OCI-LY7 (cell line): ENCODE results near the gene NCBP2. TPM values are rescaled to one million over a fixed set of nuclear protein-coding genes. Genes with fewer than 3 reads are reported as not detected.
A peak's percentile ranks its signal among the peaks of the same experiment; 100 is the strongest.
"Not testable (repeated sequence)": the region's sequence is repeated elsewhere in the genome, so short reads cannot be mapped to it uniquely, and the experiment has no call there.

Experiments used
- BruUV-seq: library from RNA; stranded (reverse); fragments of 400-500 nt; replicated peaks from 2 replicates; lab custom pipeline; 2021; lab: Mats Ljungman, UMichigan
- CTCF ChIA-PET: fragments of 300-600 bp; sonication (Branson Sonifier 250); formaldehyde crosslinking; loops from one replicate; lab custom pipeline; 2022; ENCODE audit warnings: antibody characterized with exemption; ENCODE audit not compliant: unreplicated experiment; lab: Charles Lee
- POLR2A ChIA-PET: fragments of 300-600 bp; sonication (Branson Sonifier 250); formaldehyde crosslinking; loops from one replicate; lab custom pipeline; 2022; ENCODE audit warnings: antibody characterized with exemption; lab: Charles Lee
- DNase-seq: peaks from one replicate; pipeline ENCODE4 v3.0.0-alpha.2; 2015; ENCODE audit warnings: low spot score
- H2AFZ ChIP-seq: fragments of 200-600 bp; sonication (generic), shearing (Covaris generic); 2 replicates; pipeline ENCODE4 v1.6.1; 2014; ENCODE audit warnings: mild to moderate bottlenecking, antibody characterized with exemption, low read length, moderate library complexity
- H3K27ac ChIP-seq: fragments of 200-600 bp; sonication (generic); 2 replicates; pipeline ENCODE4 v1.5.1; 2014; ENCODE audit warnings: mixed run types, low read depth, mild to moderate bottlenecking, moderate library complexity, low read length, inconsistent platforms; ENCODE audit not compliant: poor library complexity, severe bottlenecking
- H3K36me3 ChIP-seq: fragments of 200-600 bp; sonication (generic); 2 replicates; pipeline ENCODE4 v1.6.1; 2014; ENCODE audit warnings: mild to moderate bottlenecking, antibody characterized with exemption, low read length, moderate library complexity, mixed read lengths; ENCODE audit not compliant: insufficient read depth
- H3K4me1 ChIP-seq: fragments of 200-600 bp; sonication (generic); 2 replicates; pipeline ENCODE4 v1.5.1; 2014; ENCODE audit warnings: mild to moderate bottlenecking, low read length; ENCODE audit not compliant: insufficient read depth, poor library complexity, severe bottlenecking
- H3K4me2 ChIP-seq: fragments of 200-600 bp; sonication (generic); 2 replicates; pipeline ENCODE4 v1.6.1; 2014; ENCODE audit warnings: mild to moderate bottlenecking, low read length
- H3K4me3 ChIP-seq: fragments of 200-600 bp; sonication (generic); 2 replicates; pipeline ENCODE4 v1.5.1; 2014; ENCODE audit warnings: mild to moderate bottlenecking, low read depth, low read length; ENCODE audit not compliant: poor library complexity, severe bottlenecking
- H3K79me2 ChIP-seq: fragments of 200-600 bp; sonication (generic); 2 replicates; pipeline ENCODE4 v1.6.1; 2016; ENCODE audit warnings: low read depth, mild to moderate bottlenecking, low read length, moderate library complexity, mixed read lengths; ENCODE audit not compliant: insufficient read depth
- H3K9me2 ChIP-seq: fragments of 200-600 bp; sonication (generic); 2 replicates; pipeline ENCODE4 v1.6.1; 2016; ENCODE audit warnings: mild to moderate bottlenecking, low read length, mixed read lengths; ENCODE audit not compliant: insufficient read depth
- H3K9me3 ChIP-seq: fragments of 200-600 bp; sonication (generic); 2 replicates; pipeline ENCODE4 v1.6.1; 2014; ENCODE audit warnings: mild to moderate bottlenecking, mixed run types, low read length, mixed read lengths
- H4K20me1 ChIP-seq: fragments of 200-600 bp; sonication (generic); 2 replicates; pipeline ENCODE4 v1.6.1; 2014; ENCODE audit warnings: mild to moderate bottlenecking, antibody characterized with exemption, low read length, moderate library complexity, mixed read lengths; ENCODE audit not compliant: insufficient read depth
- EZH2phosphoT487 ChIP-seq: fragments of 200-600 bp; sonication (generic); IDR thresholded peaks from 2 replicates; pipeline ENCODE4 v1.6.1; 2018; ENCODE audit warnings: low read depth, borderline replicate concordance, mild to moderate bottlenecking, mixed run types, antibody characterized with exemption, low read length, moderate library complexity, mixed read lengths
- intact Hi-C: fragments of 100-400 bp; cut with micrococcal nuclease; formaldehyde crosslinking; loops from one replicate; pipeline ENCODE4 v1.10.0; 2022; ENCODE audit not compliant: unreplicated experiment
- total RNA-seq, 2 experiments: library from RNA; depleted of rRNA in 1 of 2; stranded (reverse); fragments of >200 nt in 1 of 2; shearing (Covaris generic) in 1 of 2; gene quantifications; 2 replicates each; pipeline ENCODE4 v1.2.3, GENCODE V29; 2014 to 2022
- TF ChIP-seq, protein P1 (sequence below): fragments of 200-600 bp; sonication (generic); conservative IDR thresholded peaks from 2 replicates; pipeline ENCODE4 v1.5.1; 2014; ENCODE audit warnings: mild to moderate bottlenecking, antibody characterized with exemption, low read length, moderate library complexity, mixed read lengths

NCBP2 gene
- total RNA-seq, 2 experiments from 2014 or later = 46.4 to 73.6 TPM

DNA sequence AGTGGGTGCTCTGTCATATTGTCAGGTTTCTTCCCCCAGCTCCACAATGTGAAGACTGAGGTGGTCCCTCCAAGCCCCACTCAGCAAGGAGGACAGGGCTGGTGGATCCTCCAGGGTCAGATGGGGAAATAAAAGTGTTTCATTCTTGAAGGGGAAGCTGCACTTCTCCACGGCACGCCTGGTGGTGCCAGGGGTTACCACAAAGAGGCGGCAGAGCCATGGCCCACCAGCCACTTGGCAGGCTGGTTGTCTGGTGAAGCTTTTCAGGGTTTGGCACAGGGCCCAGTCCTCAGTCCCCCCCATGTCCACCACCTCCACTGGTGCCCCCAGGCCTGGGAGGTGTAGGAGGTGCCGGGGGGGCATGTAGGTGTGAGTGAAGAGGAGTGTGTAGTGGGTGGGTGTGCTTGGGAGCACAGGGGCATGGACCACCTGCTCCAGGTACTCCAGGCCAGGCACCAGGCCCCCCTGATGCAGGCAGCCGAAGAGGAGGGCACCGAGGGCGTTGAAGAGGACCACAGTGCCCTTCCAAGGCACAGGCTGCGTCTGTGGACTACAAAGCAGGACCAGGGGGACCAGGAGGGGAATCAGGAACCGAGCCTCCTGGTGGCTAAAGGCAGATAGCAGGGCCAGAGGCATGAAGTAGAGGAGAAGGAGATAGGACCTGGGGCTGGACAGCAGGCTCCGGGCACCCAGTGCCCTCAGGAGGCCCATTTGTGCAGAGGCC lies 5.0 kb upstream of the NCBP2 start:
- BruUV-seq = no TSS peak
- peaks cover 18% of the 10 kb centered on the region for H3K79me2 ChIP-seq
- peaks cover 5% of the 10 kb centered on the region for H3K4me1 ChIP-seq
- H4K20me1 ChIP-seq = no peaks in the 10 kb centered on the region; the same call in none of the 2 replicates
- intact Hi-C loops = loop anchor here (10.0 kb wide), 1 partner anchor 1042 kb away; the partner anchor contains the start of gene TNK2
- no peaks in the 10 kb centered on the region for H3K9me3 ChIP-seq
- H3K4me3 ChIP-seq = no peak overlapping the region
- no peak for DNase-seq
- no peak overlapping the region for H3K27ac ChIP-seq
- CTCF ChIA-PET = no interaction called here
- H2AFZ ChIP-seq = no peak overlapping the region
- H3K36me3 ChIP-seq = peaks cover 16% of the 10 kb centered on the region
- POLR2A ChIA-PET = no interaction called here
- TF ChIP-seq EZH2phosphoT487 = no peak
- TF ChIP-seq, protein P1, sequence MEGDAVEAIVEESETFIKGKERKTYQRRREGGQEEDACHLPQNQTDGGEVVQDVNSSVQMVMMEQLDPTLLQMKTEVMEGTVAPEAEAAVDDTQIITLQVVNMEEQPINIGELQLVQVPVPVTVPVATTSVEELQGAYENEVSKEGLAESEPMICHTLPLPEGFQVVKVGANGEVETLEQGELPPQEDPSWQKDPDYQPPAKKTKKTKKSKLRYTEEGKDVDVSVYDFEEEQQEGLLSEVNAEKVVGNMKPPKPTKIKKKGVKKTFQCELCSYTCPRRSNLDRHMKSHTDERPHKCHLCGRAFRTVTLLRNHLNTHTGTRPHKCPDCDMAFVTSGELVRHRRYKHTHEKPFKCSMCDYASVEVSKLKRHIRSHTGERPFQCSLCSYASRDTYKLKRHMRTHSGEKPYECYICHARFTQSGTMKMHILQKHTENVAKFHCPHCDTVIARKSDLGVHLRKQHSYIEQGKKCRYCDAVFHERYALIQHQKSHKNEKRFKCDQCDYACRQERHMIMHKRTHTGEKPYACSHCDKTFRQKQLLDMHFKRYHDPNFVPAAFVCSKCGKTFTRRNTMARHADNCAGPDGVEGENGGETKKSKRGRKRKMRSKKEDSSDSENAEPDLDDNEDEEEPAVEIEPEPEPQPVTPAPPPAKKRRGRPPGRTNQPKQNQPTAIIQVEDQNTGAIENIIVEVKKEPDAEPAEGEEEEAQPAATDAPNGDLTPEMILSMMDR = no peak
- H3K9me2 ChIP-seq = no peaks in the 10 kb centered on the region
- H3K4me2 ChIP-seq = no peak overlapping the region

DNA sequence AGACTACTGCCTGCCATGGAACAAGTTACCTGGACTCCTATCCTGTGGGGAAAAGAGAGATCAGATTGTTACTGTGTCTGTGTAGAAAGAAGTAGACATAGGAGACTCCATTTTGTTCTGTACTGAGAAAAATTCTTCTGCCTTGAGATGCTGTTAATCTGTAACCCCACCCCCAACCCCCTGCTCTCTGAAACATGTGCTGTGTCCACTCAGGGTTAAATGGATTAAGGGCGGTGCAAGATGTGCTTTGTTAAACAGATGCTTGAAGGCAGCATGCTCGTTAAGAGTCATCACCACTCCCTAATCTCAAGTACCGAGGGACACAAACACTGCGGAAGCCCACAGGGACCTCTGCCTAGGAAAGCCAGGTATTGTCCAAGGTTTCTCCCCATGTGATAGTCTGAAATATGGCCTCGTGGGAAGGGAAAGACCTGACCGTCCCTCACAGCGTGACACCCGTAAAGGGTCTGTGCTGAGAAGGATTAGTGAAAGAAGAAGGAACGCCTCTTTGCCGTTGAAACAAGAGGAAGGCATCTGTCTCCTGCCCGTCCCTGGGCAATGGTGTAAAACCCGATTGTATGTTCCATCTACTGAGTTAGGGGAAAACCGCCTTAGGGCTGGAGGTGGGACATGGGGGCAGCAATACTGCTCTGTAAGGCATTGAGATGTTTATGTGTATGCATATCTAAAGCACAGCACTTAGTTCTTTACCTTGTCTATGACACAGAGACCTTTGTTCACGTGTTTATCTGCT lies 1.9 kb upstream of the NCBP2 start:
- BruUV-seq, H3K9me2 ChIP-seq, H2AFZ ChIP-seq, DNase-seq, H4K20me1 ChIP-seq, H3K9me3 ChIP-seq, CTCF ChIA-PET, H3K27ac ChIP-seq: not testable (repeated sequence)
- intact Hi-C loops = loop anchor here (5.0 to 10.0 kb wide), 2 partner anchors 202 to 1039 kb away; partner anchors contain the start of gene TNK2
- H3K36me3 ChIP-seq = peaks cover 32% of the 10 kb centered on the region
- peaks cover 48% of the 10 kb centered on the region for H3K79me2 ChIP-seq
- peak overlapping the region; percentile 88 for H3K4me2 ChIP-seq
- H3K4me1 ChIP-seq = peaks cover 23% of the 10 kb centered on the region
- peak overlapping the region; percentile 90 for H3K4me3 ChIP-seq
- POLR2A ChIA-PET = interaction anchor here (0.7 kb wide), 1 partner anchor 1402 kb away, joined by 3 read pairs; no protein-coding TSS in a partner anchor

DNA sequence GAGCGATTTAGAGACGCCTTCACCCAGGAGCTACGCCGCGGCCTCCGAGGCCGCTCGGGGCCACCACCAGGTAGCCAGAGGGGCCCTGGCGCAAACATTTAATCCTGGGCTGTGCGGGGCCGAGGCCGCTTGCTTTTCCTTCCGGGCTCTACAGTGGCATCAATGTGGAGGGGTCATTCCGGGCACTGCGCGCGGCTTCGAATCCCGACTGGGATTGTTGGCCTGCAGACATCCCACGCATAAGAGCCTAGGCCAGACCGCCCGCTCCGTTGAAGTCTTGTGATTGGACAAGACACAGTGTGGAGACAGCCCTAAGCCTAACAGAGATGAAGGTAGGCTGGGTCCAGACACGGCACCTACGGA lies 568 bp upstream of the NCBP2 start:
- H3K27ac ChIP-seq = peak overlapping the region; percentile 49
- H3K4me2 ChIP-seq = peak overlapping the region; percentile 88
- TF ChIP-seq EZH2phosphoT487 = no peak
- TF ChIP-seq, protein P1 = no peak
- peaks cover 23% of the 10 kb centered on the region for H3K4me1 ChIP-seq
- peak overlapping the region; percentile 62 for H2AFZ ChIP-seq
- peak overlapping the region; percentile 90 for H3K4me3 ChIP-seq
- H3K36me3 ChIP-seq = peaks cover 45% of the 10 kb centered on the region
- ChIA-PET CTCF (no interaction called here), POLR2A (interaction anchor here (0.6 to 1.4 kb wide), 3 partner anchors 19 to 232 kb away, joined by 3 to 5 read pairs (median 4); partner anchors contain the start of gene PAK2)
- peaks cover 58% of the 10 kb centered on the region for H3K79me2 ChIP-seq
- no peaks in the 10 kb centered on the region for H3K9me2 ChIP-seq
- intact Hi-C loops = loop anchor here (1.0 to 10.0 kb wide), 5 partner anchors 75 to 1038 kb away; partner anchors contain the start of genes FBXO45, TNK2 and WDR53
- BruUV-seq = TSS peak; percentile 81
- H3K9me3 ChIP-seq = no peaks in the 10 kb centered on the region
- peaks cover 5% of the 10 kb centered on the region for H4K20me1 ChIP-seq
- peak; percentile 18 for DNase-seq
